WTC11 (cell line): ENCODE measurements around the gene UBE2L3. TPM values are rescaled to one million over a fixed set of nuclear protein-coding genes. Genes with fewer than 3 reads are reported as not detected.
A peak's percentile ranks its signal among the peaks of the same experiment; 100 is the strongest.

Experiments
- ATAC-seq: fragments of 200-7000 bp; cut with Tn5 transposase; 2 replicates; pipeline ENCODE4 v1.10.0; 2021; ENCODE audit warnings: mild to moderate bottlenecking, moderate library complexity
- CTCF ChIA-PET: fragments of 300-600 bp; sonication (Branson Sonifier 250); formaldehyde crosslinking; loops from one replicate; lab custom pipeline; 2021; ENCODE audit warnings: antibody characterized with exemption; lab: Charles Lee
- POLR2A ChIA-PET: fragments of 350-600 bp; sonication (Branson Sonifier 250); formaldehyde crosslinking; loops from one replicate; lab custom pipeline; 2021; ENCODE audit warnings: antibody characterized with exemption; lab: Charles Lee
- DNase-seq: peaks from one replicate; pipeline ENCODE4 v3.0.0; 2021; ENCODE audit warnings: low spot score
- H3K27ac Mint-ChIP-seq: 2 replicates; pipeline ENCODE4 v1.8.0; 2021; ENCODE audit warnings: mixed read lengths
- H3K27me3 Mint-ChIP-seq: 2 replicates; pipeline ENCODE4 v1.8.0; 2021; ENCODE audit warnings: low read depth, mild to moderate bottlenecking, moderate library complexity, mixed read lengths
- H3K36me3 Mint-ChIP-seq: 2 replicates; pipeline ENCODE4 v1.8.0; 2021; ENCODE audit warnings: mixed read lengths
- H3K4me1 Mint-ChIP-seq: 2 replicates; pipeline ENCODE4 v1.8.0; 2022; ENCODE audit warnings: mixed read lengths
- H3K4me3 Mint-ChIP-seq: 2 replicates; pipeline ENCODE4 v1.8.0; 2021; ENCODE audit warnings: mild to moderate bottlenecking, moderate library complexity, mixed read lengths
- H3K9me3 Mint-ChIP-seq: 2 replicates; pipeline ENCODE4 v1.8.0; 2021; ENCODE audit warnings: mixed read lengths
- ATF2 ChIP-seq: sonication (generic); formaldehyde crosslinking; IDR thresholded peaks from 2 replicates; pipeline ENCODE4 v1.8.1; 2022; ENCODE audit warnings: low read depth, missing genetic modification reagents, borderline replicate concordance
- CBFB ChIP-seq: sonication (generic); formaldehyde crosslinking; IDR thresholded peaks from 2 replicates; pipeline ENCODE4 v1.8.1; 2022; ENCODE audit warnings: mild to moderate bottlenecking, low read depth, missing genetic modification reagents
- E2F5 ChIP-seq: sonication (generic); formaldehyde crosslinking; IDR thresholded peaks from 2 replicates; pipeline ENCODE4 v1.8.1; 2022; ENCODE audit warnings: mild to moderate bottlenecking, moderate library complexity, missing genetic modification reagents
- ERG ChIP-seq: fragments of 250-450 bp; sonication (Bioruptor Pico); IDR thresholded peaks from 2 replicates; pipeline ENCODE4 v1.8.0; 2021; ENCODE audit warnings: mild to moderate bottlenecking
- FOXP1 ChIP-seq: sonication (generic); formaldehyde crosslinking; IDR thresholded peaks from 2 replicates; pipeline ENCODE4 v1.8.0; 2022; ENCODE audit warnings: missing genetic modification reagents, mild to moderate bottlenecking, moderate library complexity, borderline replicate concordance
- GTF2I ChIP-seq: fragments of 250-450 bp; sonication (Bioruptor Pico); conservative IDR thresholded peaks from 2 replicates; pipeline ENCODE4 v1.4.0; 2021; ENCODE audit warnings: mild to moderate bottlenecking
- KAT7 ChIP-seq: sonication (generic); formaldehyde crosslinking; IDR thresholded peaks from 2 replicates; pipeline ENCODE4 v1.8.1; 2023; ENCODE audit warnings: missing genetic modification reagents, mild to moderate bottlenecking, borderline replicate concordance
- NFATC4 ChIP-seq: fragments of 250-450 bp; sonication (Bioruptor Pico); IDR thresholded peaks from 2 replicates; pipeline ENCODE4 v1.9.0; 2021; ENCODE audit warnings: mild to moderate bottlenecking
- NR3C1 ChIP-seq: sonication (generic); formaldehyde crosslinking; conservative IDR thresholded peaks from 2 replicates; pipeline ENCODE4 v1.8.1; 2023; ENCODE audit warnings: low read depth, mild to moderate bottlenecking, missing genetic modification reagents
- PRRX2 ChIP-seq: fragments of 250-450 bp; sonication (Bioruptor Pico); IDR thresholded peaks from 2 replicates; pipeline ENCODE4 v1.8.0; 2021; ENCODE audit warnings: mild to moderate bottlenecking
- SMAD3 ChIP-seq: sonication (generic); formaldehyde crosslinking; IDR thresholded peaks from 2 replicates; pipeline ENCODE4 v1.8.0; 2022; ENCODE audit warnings: missing genetic modification reagents, mild to moderate bottlenecking, borderline replicate concordance
- ZBTB21 ChIP-seq: sonication (generic); formaldehyde crosslinking; IDR thresholded peaks from 2 replicates; pipeline ENCODE4 v1.8.1; 2023; ENCODE audit warnings: mild to moderate bottlenecking, missing genetic modification reagents, borderline replicate concordance
- ZMAT4 ChIP-seq: fragments of 250-450 bp; sonication (Bioruptor Pico); IDR thresholded peaks from 2 replicates; pipeline ENCODE4 v1.9.0; 2021; ENCODE audit warnings: mild to moderate bottlenecking
- ZNF425 ChIP-seq: fragments of 250-450 bp; sonication (Bioruptor Pico); conservative IDR thresholded peaks from 2 replicates; pipeline ENCODE4 v1.9.0; 2021; ENCODE audit warnings: mild to moderate bottlenecking
- ZSCAN18 ChIP-seq: fragments of 250-450 bp; sonication (Bioruptor Pico); IDR thresholded peaks from 2 replicates; pipeline ENCODE4 v2.1.2; 2022; ENCODE audit warnings: mild to moderate bottlenecking, moderate library complexity
- total RNA-seq: library from RNA; stranded (reverse); gene quantifications from 3 replicates; pipeline ENCODE4 v1.2.3, GENCODE V29; 2021
- TF ChIP-seq, protein P1 (sequence below): sonication (generic); formaldehyde crosslinking; IDR thresholded peaks from 2 replicates; pipeline ENCODE4 v1.8.1; 2023; ENCODE audit warnings: mild to moderate bottlenecking, missing genetic modification reagents, moderate library complexity
- TF ChIP-seq, protein P2 (sequence below): sonication (generic); formaldehyde crosslinking; IDR thresholded peaks from 2 replicates; pipeline ENCODE4 v1.8.1; 2022; ENCODE audit warnings: mild to moderate bottlenecking, missing genetic modification reagents, moderate library complexity, borderline replicate concordance
- TF ChIP-seq, protein P3 (sequence below): sonication (generic); formaldehyde crosslinking; IDR thresholded peaks from 2 replicates; pipeline ENCODE4 v1.8.0; 2022; ENCODE audit warnings: mild to moderate bottlenecking, missing genetic modification reagents
- TF ChIP-seq, protein P4 (sequence below): sonication (generic); formaldehyde crosslinking; IDR thresholded peaks from 2 replicates; pipeline ENCODE4 v1.8.1; 2022; ENCODE audit warnings: missing genetic modification reagents, borderline replicate concordance

The UBE2L3 gene
- total RNA-seq, 1 experiment from 2014 or later: 79.1 TPM

- peak overlapping the region; percentile 96 for H3K27ac Mint-ChIP-seq
- DNase-seq (peak; percentile 80), ATAC-seq (peak; percentile 69)
- ChIA-PET CTCF (interaction anchor here (0.6 to 2.6 kb wide), 9 partner anchors 9 to 700 kb away, joined by 3 to 20 read pairs (median 4); partner anchors contain the start of genes PPIL2 and SDF2L1), POLR2A (interaction anchor here (0.8 to 1.2 kb wide), 3 partner anchors 9 to 79 kb away, joined by 3 to 5 read pairs (median 5); partner anchors contain the start of genes PPIL2 and YPEL1)
- H3K4me1 Mint-ChIP-seq: peaks cover 21% of the 10 kb centered on the region
- H3K27me3 Mint-ChIP-seq: peaks cover 12% of the 10 kb centered on the region
- peaks cover 13% of the 10 kb centered on the region for H3K36me3 Mint-ChIP-seq
- peak overlapping the region; percentile 87 for H3K4me3 Mint-ChIP-seq
- H3K9me3 Mint-ChIP-seq: peaks cover 3% of the 10 kb centered on the region; the same call in 1 of the 2 replicates
- peak; percentile 88; the same call in 1 of the 2 replicates for TF ChIP-seq NFATC4
- no peak for TF ChIP-seq CBFB (CRISPR knock-in tag)
- peak; percentile 93 for TF ChIP-seq FOXP1 (CRISPR knock-in tag)
- TF ChIP-seq GTF2I (CRISPR knock-in tag): no peak
- TF ChIP-seq, protein P1, sequence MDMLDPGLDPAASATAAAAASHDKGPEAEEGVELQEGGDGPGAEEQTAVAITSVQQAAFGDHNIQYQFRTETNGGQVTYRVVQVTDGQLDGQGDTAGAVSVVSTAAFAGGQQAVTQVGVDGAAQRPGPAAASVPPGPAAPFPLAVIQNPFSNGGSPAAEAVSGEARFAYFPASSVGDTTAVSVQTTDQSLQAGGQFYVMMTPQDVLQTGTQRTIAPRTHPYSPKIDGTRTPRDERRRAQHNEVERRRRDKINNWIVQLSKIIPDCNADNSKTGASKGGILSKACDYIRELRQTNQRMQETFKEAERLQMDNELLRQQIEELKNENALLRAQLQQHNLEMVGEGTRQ (CRISPR knock-in tag): no peak
- TF ChIP-seq ERG (CRISPR knock-in tag): peak; percentile 80; the same call in 1 of the 2 replicates
- TF ChIP-seq ZSCAN18 (CRISPR knock-in tag): no peak
- no peak for TF ChIP-seq ZBTB21 (CRISPR knock-in tag)
- TF ChIP-seq, protein P2, sequence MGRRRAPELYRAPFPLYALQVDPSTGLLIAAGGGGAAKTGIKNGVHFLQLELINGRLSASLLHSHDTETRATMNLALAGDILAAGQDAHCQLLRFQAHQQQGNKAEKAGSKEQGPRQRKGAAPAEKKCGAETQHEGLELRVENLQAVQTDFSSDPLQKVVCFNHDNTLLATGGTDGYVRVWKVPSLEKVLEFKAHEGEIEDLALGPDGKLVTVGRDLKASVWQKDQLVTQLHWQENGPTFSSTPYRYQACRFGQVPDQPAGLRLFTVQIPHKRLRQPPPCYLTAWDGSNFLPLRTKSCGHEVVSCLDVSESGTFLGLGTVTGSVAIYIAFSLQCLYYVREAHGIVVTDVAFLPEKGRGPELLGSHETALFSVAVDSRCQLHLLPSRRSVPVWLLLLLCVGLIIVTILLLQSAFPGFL (CRISPR knock-in tag): no peak
- no peak for TF ChIP-seq KAT7
- no peak; the same call in 1 of the 2 replicates for TF ChIP-seq ZMAT4 (CRISPR knock-in tag)
- TF ChIP-seq SMAD3 (CRISPR knock-in tag): 0 out of 2 replicates have a peak, but pooled peaks have one; percentile 44
- TF ChIP-seq, protein P3, sequence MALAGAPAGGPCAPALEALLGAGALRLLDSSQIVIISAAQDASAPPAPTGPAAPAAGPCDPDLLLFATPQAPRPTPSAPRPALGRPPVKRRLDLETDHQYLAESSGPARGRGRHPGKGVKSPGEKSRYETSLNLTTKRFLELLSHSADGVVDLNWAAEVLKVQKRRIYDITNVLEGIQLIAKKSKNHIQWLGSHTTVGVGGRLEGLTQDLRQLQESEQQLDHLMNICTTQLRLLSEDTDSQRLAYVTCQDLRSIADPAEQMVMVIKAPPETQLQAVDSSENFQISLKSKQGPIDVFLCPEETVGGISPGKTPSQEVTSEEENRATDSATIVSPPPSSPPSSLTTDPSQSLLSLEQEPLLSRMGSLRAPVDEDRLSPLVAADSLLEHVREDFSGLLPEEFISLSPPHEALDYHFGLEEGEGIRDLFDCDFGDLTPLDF (CRISPR knock-in tag): no peak
- peak; percentile 69; the same call in 1 of the 2 replicates for TF ChIP-seq ATF2 (CRISPR knock-in tag)
- peak; percentile 79 for TF ChIP-seq PRRX2 (CRISPR knock-in tag)
- TF ChIP-seq NR3C1 (CRISPR knock-in tag): no peak
- no peak; the same call in 1 of the 2 replicates for TF ChIP-seq ZNF425 (CRISPR knock-in tag)
- TF ChIP-seq, protein P4, sequence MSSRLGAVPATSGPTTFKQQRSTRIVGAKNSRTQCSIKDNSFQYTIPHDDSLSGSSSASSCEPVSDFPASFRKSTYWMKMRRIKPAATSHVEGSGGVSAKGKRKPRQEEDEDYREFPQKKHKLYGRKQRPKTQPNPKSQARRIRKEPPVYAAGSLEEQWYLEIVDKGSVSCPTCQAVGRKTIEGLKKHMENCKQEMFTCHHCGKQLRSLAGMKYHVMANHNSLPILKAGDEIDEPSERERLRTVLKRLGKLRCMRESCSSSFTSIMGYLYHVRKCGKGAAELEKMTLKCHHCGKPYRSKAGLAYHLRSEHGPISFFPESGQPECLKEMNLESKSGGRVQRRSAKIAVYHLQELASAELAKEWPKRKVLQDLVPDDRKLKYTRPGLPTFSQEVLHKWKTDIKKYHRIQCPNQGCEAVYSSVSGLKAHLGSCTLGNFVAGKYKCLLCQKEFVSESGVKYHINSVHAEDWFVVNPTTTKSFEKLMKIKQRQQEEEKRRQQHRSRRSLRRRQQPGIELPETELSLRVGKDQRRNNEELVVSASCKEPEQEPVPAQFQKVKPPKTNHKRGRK (CRISPR knock-in tag): no peak
- TF ChIP-seq E2F5: peak; percentile 61; the same call in 1 of the 2 replicates
These were observed 90.0 kb downstream of the UBE2L3 start for GRCh38 chr22:21657360-21658032.
